ENCODE results near the gene GRK2.

Gene GRK2

GRCh38 chr11:67271205-67271540 lies 4.9 kb downstream of the GRK2 start:
- no peak for DNase-seq

- no peak for DNase-seq
Measured at GRCh38 chr11:67271541-67272284, 5.4 kb downstream of the GRK2 start.

GRCh38 chr11:67272327-67273259 lies 6.3 kb downstream of the GRK2 start:
- no peak for DNase-seq

- DNase-seq, result no peak
Measured at GRCh38 chr11:67273260-67273990, 7.2 kb downstream of the GRK2 start.

- no peak for DNase-seq
Measured at GRCh38 chr11:67274768-67275605, 8.7 kb downstream of the GRK2 start.

- no peak for DNase-seq
Measured at GRCh38 chr11:67275606-67276409, 9.5 kb downstream of the GRK2 start.

- DNase-seq, result no peak
Measured at GRCh38 chr11:67276781-67277230, 10.5 kb downstream of the GRK2 start.

GRCh38 chr11:67277231-67277961 lies 11.1 kb downstream of the GRK2 start:
- no peak for DNase-seq

- no peak for DNase-seq
Measured at GRCh38 chr11:67278135-67278938, 12.1 kb downstream of the GRK2 start.

- DNase-seq, result no peak
Measured at GRCh38 chr11:67278939-67279588, 12.8 kb downstream of the GRK2 start.

GRCh38 chr11:67279589-67280340 lies 13.5 kb downstream of the GRK2 start:
- DNase-seq, result no peak

- no peak for DNase-seq
Measured at GRCh38 chr11:67280341-67280787, 14.1 kb downstream of the GRK2 start.

GRCh38 chr11:67280788-67281551 lies 14.7 kb downstream of the GRK2 start:
- no peak for DNase-seq

GRCh38 chr11:67281552-67282150 lies 15.4 kb downstream of the GRK2 start:
- no peak for DNase-seq

- no peak for DNase-seq
Measured at GRCh38 chr11:67282155-67282875, 16.0 kb downstream of the GRK2 start.

- no peak for DNase-seq
Measured at GRCh38 chr11:67282876-67283371, 16.7 kb downstream of the GRK2 start.
